Hematopoietic multipotent progenitor cell treated with erythropoietin and hydrocortisone succinate and interleukin-3 and kit ligand, for 17 days (in vitro differentiated cells): ENCODE results near the gene ARAP3.

Source experiments
- DNase-seq: peaks from one replicate; pipeline ENCODE4 v3.0.0-alpha.2; 2015; ENCODE audit warnings: low spot score

The ARAP3 gene

DNA sequence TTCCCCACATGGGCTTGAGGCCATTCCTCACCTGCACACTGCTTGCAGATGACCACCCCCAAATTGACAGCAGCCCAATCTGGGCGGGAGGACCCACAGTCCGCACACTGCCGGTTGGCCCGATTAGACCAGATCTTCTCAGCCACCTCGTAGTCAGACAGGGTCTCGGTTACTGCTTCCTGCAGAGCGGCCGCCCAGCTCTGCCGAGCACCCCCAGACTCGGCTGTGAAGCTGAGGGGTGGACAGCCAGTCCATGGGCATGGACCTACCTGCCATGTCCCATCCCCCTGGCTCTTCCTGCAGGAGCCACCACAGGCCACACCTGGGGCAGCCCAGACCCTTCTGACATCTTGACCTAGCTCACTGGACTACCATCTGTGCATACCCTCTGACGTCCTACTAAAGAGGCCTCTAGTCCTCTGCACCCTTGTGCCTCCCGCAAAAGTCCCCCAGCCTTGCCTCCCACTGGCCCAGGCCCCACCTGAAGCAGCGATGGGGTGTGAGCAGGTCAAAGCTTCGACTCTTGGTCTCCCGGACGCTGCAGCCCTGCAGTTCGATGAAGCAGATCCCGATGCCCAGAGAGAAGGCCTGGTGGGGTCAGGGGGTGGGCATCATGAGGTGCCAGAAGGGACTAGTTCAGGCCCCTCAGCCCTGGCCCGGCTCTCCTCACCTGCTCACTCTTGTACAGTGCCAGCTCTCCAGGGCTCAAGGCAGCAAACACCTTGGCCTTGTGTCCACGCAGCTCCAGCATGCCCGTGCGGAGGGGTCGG is 9.8 kb downstream of the ARAP3 start:
- DNase-seq, result no peak

DNA sequence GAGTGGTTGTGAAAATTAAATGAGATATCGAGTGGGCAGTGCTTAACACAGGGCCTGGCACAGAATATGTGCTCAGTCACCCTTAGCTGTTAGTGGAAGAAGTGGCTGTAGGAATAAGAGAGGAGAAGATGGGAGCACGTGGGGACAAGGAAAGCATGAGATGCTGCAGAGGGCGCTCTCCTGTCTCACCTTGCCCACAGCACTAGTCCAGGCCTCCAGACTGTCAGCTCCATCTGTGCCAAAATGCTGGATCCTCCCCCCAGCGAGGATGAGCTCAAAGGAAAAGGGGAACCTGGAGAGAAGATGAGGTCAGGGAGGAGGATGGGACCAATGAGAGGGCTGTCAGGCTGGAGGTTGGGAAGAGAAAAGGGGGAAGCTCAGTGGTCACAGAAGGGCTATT is 12.5 kb downstream of the ARAP3 start:
- no peak for DNase-seq

DNA sequence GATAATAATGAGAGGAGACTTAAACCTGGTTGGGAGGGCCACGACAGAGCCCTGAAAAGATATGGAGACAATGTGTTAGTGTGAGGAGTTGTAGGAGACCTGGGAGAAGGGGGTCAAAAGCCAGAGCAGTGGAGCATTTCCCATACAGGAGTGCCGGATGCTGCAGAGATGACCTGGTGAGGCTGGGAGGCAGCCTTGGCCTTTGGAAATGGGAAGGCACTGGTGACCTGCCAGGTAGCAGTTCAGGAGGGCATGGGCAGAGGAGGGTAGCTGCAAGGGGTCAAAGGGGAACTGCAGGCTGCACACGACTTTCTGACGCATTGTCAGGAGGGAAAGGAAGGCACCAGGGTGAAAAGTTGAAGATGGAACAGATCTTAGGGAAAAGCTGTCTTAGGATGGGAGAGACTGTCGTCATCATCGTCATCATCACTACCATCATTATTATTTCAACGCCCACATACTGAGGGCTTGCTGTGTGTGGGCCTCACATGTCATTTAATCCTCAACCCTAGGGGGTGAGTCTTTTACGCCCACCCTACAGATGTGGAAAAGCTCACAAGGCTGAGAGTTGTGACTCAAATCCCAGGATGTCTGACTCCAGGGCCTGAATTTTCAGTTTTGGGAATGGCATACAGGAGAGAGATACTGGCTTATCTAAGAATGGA is 13.3 kb downstream of the ARAP3 start:
- no peak for DNase-seq

DNA sequence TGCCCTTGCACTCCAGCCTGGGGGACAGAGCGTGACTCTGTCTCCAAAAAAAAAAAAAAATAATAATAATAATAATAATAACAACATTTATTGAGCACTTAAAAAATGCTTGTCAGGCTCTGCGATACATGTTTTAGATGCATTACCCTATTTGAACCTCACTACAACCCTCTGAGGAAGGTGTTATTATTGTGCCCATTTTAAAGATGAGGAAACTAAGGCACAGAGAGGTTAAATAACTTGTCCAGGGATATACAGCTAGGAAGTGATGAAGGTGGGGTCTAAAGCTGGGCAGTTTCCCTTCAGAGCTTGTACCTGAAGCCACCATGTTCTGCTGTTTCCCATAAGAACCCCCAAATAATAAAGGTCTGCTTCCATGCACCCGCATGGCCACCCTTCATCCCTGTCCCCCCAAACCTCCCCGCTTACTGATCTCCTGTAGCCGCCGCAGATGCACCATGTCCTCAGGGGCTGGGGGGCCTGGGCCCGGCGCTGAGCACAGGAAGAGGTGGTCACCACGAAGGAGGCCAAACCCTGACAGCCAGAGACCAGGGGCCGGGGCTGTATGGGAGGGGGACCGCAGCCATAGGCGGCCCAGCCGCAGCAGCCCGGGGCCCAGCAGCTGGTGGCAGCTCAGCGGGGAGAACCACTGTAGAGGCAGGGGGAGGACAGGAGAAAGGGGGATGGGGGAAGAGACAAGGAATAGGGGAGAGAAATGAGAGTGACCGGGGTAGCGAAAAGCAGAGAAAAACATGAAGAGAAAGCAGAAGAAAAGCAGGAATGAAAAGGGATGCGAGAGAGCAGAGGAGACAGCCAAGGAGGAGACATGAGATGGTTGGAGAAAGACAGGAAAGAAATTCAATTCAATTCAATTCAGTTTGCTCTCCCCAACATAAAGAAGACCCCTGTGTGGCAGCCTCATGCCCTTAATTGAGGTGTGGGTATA is 15.8 kb downstream of the ARAP3 start:
- DNase-seq, result no peak

DNA sequence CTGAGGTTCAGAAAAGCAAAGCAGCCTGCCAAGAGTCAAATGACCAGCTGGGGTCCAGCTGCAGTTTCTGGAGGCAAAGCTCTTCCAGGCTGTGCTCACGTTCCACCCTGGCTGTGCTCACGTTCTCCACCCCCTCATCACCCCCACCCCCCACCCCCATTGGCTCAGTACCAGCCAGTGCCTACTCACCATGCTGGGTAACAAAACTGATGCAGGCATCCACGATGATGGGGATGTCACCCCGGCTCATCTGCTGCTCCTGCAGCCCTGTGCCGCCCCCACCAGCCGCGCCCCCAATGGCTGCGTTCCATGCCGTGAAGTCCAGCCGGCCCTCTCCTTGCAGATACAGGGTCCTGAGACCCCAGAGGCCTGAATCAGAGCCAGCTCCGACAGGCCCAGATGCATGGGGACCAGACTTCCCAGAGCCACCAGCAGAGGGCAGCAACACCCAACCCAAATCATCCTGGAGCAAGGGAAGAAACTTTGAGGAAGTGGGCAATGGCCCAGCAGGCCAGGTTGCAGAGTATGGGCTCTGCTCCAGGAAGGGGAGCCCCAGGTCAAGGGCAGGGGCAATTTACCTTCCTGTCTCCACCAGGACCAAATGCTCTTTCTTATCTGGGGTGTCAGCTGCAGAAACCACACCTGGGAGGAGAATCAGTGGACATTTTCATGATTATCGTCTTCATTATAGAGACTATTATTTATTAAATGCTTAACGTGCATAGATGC is 17.1 kb downstream of the ARAP3 start:
- peak; percentile 70 for DNase-seq

DNA sequence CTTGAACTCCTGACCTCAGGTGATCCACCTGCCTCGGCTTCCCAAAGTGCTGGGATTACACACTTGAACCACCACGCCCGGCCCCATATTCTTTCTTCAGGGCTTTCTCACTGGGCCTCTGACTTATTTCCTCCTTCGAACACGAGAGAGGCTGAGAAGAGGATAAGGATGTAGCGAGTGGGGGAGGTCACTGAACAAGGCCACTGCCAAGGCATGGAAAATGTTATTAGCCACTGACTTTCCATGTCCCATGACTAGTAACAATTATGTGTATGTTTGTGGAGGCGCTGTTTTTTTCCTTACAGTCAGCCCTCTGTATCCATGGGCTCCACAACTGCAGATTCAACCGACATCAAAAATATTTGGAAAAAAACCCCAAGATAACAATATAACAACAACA is 18.5 kb downstream of the ARAP3 start:
- no peak for DNase-seq

DNA sequence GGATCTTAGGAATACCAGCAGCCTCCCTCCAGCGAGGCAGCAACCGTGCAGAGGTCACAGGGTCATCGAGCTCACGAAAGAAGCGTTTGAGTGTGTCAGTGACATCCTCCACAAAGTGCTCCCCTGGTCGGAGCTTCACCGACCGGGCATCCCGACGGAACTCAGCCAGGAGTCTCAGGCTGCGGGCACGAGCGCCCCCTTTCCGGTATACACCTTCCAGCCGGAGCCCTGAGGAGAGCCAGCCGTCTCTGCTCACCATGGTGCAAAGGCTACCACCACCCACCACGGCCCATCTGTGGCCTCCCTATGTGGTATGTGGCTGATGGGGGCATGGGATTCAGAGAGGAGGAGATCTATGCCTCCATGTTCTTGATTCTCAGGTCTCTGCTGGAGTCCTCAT is 20.0 kb downstream of the ARAP3 start:
- DNase-seq, result no peak

DNA sequence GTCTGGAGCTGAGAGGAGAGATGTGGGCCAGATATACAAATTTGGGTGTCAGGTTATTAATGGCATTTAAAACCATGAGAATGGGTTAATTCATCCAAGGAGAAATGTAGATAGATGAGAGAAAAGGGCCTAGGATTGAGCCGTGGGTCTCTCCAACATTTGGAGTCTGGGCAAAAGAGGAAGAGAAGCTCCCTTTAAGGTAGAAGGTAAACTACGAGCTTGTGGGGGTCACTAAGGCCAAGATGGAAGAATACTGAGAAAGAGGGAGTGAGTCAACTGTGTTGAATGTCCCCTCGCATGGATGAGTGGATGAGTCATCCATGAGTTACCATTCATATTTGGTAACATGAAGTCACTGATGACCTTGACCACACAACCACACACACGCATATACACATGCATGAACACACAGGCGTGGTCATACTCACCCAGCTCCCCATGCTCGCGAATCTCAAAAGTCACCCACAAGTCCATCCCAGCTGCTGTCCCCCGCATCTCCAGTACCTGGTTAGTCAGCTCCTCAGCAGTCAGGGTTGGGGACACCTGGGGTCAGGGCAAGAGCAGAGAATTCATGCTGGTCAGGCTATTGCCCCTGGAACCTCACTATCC is 24.0 kb downstream of the ARAP3 start:
- DNase-seq, result no peak

DNA sequence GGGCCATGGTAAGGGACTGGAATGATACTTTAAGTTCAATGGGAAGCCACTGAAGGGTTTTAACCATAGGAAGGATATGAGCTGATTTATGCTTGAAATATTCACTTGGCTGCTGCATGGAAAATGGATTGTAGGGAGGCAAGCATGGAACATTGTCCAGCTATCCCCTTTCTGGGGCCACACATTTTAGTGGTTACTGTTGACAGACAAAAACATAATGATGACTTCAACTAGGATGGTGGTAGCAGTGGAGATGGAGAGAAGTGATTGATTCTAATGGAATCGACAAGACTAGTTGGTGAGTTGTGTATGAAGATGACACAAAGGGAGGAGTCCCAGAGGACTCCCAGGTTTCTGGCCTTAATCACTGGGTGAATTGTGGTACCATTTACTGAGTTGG is 24.6 kb downstream of the ARAP3 start:
- no peak for DNase-seq

DNA sequence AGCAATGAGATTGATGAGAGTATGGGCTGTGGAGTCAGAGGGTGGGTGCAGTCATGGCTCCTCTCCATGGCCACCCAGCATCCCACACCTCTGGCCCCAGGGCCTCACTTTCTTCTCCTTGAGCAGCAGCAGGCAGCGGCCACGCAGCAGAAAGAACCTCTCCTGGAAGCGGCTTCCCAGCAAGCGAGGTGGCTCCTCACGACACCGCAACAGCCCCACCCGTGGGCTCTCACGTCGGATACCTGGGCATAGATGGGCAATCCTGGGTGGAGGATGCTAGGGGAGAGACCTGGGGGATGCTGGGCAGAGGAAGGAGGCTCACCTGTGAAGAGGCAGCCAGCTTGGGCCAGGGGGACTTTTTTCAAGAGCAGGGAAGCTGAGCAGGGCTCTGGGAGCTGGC is 25.6 kb downstream of the ARAP3 start:
- DNase-seq, result no peak

DNA sequence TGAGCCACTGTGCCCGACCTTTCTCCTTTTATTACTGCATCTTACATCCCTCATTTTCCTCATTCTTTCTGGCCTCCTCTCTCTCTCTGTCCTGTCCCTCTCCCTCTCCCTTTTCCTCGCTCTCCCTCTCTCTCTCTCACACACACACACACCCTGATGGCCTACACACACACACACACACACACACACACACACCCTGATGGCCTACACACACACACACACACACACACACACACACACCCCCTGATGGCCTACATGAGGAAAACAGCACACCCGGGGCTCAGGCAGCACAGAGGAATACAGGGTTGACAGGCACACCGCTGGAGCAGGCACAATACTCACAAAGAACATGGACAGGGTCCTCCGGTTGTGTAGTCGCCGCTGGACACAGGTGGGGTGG is 27.0 kb downstream of the ARAP3 start:
- DNase-seq, result no peak

DNA sequence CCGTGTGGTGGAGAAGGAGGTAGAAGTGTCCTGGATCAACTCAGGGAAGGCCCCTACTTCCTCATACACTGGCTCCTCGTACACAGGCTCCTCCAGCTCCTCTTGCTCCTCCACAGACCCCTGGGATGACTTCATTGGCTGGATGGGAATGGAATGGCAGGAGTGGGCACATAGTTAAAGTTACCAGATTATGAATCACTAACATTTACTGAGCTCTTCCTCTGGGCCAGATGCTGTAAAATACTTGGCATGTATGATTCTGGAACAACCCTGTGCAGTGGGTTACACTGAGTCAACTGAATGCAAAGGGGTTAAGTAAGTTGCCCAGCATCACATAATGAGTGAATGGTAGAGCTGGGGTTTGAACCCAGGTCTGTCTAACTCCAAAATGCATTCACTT is 27.7 kb downstream of the ARAP3 start:
- no peak for DNase-seq

DNA sequence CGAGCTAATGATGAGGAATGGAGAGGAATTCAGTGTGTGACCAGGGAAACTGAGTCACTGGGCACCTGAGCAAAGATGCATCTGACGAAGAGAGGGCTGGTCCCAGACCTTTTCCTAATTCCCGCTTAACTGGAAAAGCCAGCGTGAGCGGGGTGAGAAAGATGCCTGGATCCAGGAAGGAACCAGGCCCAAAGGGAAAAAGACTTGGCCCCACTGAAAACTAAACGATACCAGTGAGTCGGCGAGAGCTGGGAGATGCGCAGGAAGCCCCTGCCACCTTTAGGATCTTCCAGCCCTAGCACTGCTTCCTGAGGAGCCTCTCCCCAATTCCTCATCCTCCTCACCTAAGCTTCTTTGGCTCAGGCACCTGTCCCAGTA is 30.3 kb downstream of the ARAP3 start:
- no peak for DNase-seq

DNA sequence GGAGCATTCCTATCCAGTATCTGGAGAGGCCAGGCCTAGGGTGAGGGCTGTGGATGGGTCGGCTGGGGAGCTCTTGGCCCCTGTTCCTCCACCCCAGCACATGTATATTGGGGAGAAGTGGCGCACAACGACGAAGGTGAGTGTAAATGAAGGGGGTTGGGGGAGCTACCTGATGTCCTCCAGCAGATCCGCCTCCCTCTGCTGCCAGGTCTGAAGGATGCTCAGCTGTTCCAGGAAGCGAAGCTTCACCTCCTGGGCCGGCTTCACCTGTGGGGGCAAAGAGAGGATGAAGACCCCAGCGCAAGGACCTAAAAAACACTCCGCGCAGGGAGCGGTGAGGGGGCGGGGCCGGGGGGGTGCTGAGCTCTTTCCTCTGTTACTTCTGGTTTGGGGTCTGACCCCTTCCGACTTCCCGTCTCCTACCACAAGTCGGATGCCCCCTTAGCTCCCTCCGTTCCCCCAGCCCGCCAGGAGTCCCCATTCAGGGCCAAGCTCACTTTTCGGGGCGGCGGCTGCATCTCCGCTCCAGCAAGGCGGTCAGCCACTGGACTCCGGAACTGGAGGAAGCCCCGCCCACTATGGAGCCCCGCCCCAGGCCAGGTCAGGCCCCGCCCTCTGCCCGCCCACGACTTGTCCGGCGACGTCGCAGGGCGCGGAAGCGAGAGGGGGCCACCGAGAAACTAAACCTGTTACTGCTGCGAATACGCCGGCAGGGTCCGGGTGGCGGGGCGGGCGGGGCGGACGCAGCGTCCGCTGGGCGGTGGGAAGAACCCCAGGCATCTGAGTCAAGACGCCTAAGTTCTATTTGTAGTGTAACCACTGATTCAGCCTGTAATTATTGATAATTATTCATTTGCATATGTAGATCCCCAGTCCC is 30.9 kb downstream of the ARAP3 start, which contains the start of gene FCHSD1:
Gene FCHSD1 (minus strand): TSS at position 568 of the 877 bp plus-strand sequence. CDS start 50 bp downstream, at position 518.
- peak; percentile 81 for DNase-seq

DNA sequence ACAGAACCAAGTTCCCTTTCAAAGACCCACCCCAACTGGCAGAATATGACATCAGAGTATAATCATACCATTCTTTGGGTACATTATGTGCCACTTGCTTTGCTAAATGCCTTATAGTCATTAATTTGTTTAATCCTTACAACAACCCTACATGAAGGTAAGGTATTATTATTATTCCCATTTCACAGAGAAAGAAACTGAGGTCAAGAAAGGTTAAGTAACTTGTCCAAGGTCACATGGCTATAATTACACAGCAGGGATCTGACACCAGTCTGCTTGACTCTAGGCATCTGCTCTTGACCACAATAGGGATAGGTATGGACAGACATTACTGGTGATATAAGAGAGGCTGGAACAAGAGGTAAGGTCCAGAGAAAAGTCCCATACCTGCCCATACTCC is 32.1 kb downstream of the ARAP3 start:
- DNase-seq, result no peak

DNA sequence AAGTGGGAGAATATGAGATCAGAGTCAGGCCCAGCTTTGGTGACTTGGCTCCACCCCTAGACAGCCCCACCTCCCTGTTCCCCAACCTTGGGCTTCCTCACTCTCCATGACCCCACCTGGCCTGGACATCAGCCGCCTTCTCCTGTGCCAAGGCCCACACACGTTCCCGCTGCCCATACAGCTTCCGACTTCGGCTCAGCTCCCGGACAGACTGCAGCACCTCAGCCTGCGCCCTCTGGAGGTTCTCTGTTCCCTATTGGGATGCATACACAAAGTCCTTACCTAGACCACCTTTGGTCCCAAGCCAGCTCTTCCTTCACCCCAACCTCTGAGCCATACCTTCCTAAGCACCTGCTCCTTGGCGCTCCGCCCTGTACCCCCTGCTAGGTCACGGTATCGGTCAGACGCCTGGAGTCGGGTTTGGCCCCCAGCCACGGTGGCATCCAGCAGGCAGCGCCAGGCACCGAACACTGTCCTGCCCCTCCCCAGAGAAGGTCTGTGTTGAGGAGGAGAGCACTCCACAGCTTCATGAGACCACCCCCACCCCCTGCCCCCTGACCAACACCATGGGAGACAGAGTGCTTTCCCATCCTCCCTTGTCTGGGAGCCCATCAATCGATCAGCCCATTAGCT is 32.9 kb downstream of the ARAP3 start:
- no peak for DNase-seq

DNA sequence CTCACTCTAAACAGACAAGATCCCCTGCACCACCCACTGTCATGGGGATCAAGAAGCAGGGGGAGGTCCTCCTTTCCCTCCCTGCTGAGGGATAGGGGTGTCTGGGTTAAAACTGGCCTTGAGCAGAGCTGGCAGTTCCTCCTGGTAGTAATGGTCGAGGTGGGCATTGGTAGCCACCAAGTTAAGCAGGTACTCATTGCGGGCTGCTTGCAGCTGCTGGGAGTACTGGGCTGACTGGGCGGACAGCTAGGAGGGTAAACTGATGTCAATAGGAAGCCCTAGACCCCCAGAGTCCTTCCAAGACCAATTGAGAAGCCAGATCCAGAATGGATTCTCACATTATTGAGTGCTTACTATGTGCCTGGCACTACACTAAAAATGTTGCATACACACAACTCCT is 34.2 kb downstream of the ARAP3 start:
- DNase-seq, result no peak

DNA sequence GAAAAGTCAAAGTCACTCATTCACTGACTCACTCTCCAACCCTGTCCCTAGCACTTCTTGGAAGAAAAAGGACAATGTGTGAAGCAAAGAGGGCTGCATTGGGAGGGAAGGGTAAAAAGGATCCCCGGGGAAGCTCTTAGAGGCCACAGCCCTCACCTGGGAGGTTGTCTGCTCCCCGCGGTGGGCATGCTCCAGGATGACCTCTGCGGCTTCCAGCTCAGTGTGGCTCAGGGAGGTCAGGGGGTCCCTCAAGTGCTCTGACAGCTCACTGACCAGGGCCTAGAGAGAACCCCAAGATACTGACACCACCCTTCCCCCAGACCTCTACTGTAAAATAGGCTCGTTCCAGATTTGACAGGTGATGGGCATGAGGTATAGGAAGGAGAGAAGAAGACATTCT is 34.8 kb downstream of the ARAP3 start:
- no peak for DNase-seq

DNA sequence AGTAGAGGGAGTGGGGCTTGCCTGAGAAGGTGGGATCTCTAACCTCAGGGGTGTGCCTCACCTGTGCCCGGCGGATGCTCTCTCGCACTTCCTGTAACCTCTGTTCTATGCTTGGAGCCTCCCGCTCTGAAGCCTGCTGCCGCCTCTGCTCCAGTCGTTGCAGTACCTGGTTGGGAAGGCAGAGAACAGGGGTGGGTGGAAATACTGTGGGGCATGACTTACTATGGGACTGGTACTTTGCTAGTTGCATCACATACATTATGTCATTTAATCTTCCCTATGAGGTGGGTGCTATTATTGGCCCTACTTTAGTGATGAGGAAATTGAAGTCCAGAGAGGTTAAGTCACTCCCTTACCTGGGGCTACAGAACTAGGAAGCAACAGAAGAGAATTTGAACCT is 36.0 kb downstream of the ARAP3 start:
- no peak for DNase-seq

DNA sequence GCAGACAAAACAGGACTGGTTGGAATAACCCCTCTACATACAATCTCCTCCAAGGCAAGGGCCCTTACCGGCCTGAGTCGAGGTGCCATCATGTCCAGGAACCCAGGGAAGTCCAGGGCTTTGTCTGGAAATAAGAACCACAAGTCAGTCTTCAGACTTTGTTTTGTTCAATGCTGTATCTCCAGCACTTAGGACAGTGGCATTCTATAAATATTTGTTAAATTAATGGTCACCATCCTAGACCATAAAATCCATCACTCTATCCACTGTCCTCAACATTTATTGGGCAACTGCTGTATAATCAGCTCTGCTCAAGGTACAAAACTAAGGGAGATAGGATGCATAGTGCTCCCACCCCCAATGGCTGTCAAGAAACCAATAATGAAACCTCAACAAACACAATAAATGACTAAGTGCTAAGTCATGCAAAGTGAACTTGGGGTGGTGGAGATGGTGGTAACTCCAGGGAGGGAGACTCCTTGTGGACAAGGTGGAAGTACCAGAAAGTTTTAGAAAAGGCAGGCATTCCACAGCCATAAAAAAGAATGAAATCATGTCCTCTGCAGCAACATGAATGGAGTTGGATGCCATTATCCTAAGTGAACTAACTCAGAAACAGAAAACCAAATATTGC is 40.3 kb downstream of the ARAP3 start:
- DNase-seq, result peak; percentile 14
